ENCODE measurements around the gene EXOC3. TPM values are rescaled to one million over a fixed set of nuclear protein-coding genes. Genes with fewer than 3 reads are reported as not detected.

Gene EXOC3
- total RNA-seq, 1 experiment from 2014 or later, result 60.1 TPM

- no peak for TF ChIP-seq ZNF425 (CRISPR knock-in tag; conservative IDR thresholded peaks at IDR 0.05)
- no peak for TF ChIP-seq ERG (CRISPR knock-in tag; IDR thresholded peaks at IDR 0.05)
- no peak for TF ChIP-seq ATF1 (CRISPR knock-in tag; IDR thresholded peaks at IDR 0.05)
- TF ChIP-seq E2F5 (CRISPR knock-in tag; IDR thresholded peaks at IDR 0.05), result no peak
- no peak for TF ChIP-seq USF1 (CRISPR knock-in tag; IDR thresholded peaks at IDR 0.05)
- no peak for TF ChIP-seq NFATC4 (CRISPR knock-in tag; IDR thresholded peaks at IDR 0.05)
- no peak for TF ChIP-seq ZNF396 (CRISPR knock-in tag; IDR thresholded peaks at IDR 0.05; ENCODE audit: borderline replicate concordance)
- TF ChIP-seq TEAD4 (CRISPR knock-in tag; IDR thresholded peaks at IDR 0.05), result no peak
- no peak for TF ChIP-seq RELA (CRISPR knock-in tag; IDR thresholded peaks at IDR 0.05; ENCODE audit: borderline replicate concordance)
- TF ChIP-seq FOXJ3 (CRISPR knock-in tag; IDR thresholded peaks at IDR 0.05; ENCODE audit: borderline replicate concordance), result no peak
- TF ChIP-seq ESRRA (CRISPR knock-in tag; IDR thresholded peaks at IDR 0.05; ENCODE audit: borderline replicate concordance), result no peak
Observed at GRCh38 chr5:470961-471749, 28.2 kb downstream of the EXOC3 start (continued).

- ATAC-seq (no peak), DNase-seq (ENCODE audit: low spot score) (no peak)
- ChIA-PET CTCF (interaction anchor here (0.9 to 4.3 kb wide), 5 partner anchors 23 to 198 kb away, joined by 4 to 23 read pairs (median 5); no protein-coding TSS in a partner anchor), POLR2A (no interaction called here)
- TF ChIP-seq FOXP1 (CRISPR knock-in tag; IDR thresholded peaks at IDR 0.05; ENCODE audit: borderline replicate concordance) (no peak), MYBL2 (CRISPR knock-in tag; IDR thresholded peaks at IDR 0.05) (no peak), ZNF532 (CRISPR knock-in tag; IDR thresholded peaks at IDR 0.05; ENCODE audit: borderline replicate concordance) (no peak), CDX4 (CRISPR knock-in tag; IDR thresholded peaks at IDR 0.05; ENCODE audit: borderline replicate concordance) (no peak), ATF1 (CRISPR knock-in tag; IDR thresholded peaks at IDR 0.05) (no peak), E2F1 (CRISPR knock-in tag; IDR thresholded peaks at IDR 0.05) (no peak), ESRRA (CRISPR knock-in tag; IDR thresholded peaks at IDR 0.05; ENCODE audit: borderline replicate concordance) (no peak), FOXK1 (CRISPR knock-in tag; IDR thresholded peaks at IDR 0.05) (no peak), RELA (CRISPR knock-in tag; IDR thresholded peaks at IDR 0.05; ENCODE audit: borderline replicate concordance) (no peak), GABPB1 (CRISPR knock-in tag; IDR thresholded peaks at IDR 0.05) (no peak)
- Mint-ChIP-seq H3K9me3 (no peaks in the 10 kb centered on the region), H3K36me3 (no peaks in the 10 kb centered on the region), H3K4me3 (peak overlapping the region; percentile 64), H3K27me3 (ENCODE audit: low read depth) (peaks cover 37% of the 10 kb centered on the region), H3K4me1 (peaks cover 9% of the 10 kb centered on the region), H3K27ac (no peak overlapping the region)
Observed at GRCh38 chr5:471750-472058, 28.7 kb downstream of the EXOC3 start.

Data from WTC11 (cell line).